ENCODE measurements around the gene NES. TPM values are rescaled to one million over a fixed set of nuclear protein-coding genes. Genes with fewer than 3 reads are reported as not detected.
A peak's percentile ranks its signal among the peaks of the same experiment; 100 is the strongest.

Gene NES, protein sequence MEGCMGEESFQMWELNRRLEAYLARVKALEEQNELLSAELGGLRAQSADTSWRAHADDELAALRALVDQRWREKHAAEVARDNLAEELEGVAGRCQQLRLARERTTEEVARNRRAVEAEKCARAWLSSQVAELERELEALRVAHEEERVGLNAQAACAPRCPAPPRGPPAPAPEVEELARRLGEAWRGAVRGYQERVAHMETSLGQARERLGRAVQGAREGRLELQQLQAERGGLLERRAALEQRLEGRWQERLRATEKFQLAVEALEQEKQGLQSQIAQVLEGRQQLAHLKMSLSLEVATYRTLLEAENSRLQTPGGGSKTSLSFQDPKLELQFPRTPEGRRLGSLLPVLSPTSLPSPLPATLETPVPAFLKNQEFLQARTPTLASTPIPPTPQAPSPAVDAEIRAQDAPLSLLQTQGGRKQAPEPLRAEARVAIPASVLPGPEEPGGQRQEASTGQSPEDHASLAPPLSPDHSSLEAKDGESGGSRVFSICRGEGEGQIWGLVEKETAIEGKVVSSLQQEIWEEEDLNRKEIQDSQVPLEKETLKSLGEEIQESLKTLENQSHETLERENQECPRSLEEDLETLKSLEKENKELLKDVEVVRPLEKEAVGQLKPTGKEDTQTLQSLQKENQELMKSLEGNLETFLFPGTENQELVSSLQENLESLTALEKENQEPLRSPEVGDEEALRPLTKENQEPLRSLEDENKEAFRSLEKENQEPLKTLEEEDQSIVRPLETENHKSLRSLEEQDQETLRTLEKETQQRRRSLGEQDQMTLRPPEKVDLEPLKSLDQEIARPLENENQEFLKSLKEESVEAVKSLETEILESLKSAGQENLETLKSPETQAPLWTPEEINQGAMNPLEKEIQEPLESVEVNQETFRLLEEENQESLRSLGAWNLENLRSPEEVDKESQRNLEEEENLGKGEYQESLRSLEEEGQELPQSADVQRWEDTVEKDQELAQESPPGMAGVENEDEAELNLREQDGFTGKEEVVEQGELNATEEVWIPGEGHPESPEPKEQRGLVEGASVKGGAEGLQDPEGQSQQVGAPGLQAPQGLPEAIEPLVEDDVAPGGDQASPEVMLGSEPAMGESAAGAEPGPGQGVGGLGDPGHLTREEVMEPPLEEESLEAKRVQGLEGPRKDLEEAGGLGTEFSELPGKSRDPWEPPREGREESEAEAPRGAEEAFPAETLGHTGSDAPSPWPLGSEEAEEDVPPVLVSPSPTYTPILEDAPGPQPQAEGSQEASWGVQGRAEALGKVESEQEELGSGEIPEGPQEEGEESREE (N-terminal part only)
- under 1 TPM in 1 of 2 donors, not detected in 1; 0.05 TPM for total RNA-seq

DNA sequence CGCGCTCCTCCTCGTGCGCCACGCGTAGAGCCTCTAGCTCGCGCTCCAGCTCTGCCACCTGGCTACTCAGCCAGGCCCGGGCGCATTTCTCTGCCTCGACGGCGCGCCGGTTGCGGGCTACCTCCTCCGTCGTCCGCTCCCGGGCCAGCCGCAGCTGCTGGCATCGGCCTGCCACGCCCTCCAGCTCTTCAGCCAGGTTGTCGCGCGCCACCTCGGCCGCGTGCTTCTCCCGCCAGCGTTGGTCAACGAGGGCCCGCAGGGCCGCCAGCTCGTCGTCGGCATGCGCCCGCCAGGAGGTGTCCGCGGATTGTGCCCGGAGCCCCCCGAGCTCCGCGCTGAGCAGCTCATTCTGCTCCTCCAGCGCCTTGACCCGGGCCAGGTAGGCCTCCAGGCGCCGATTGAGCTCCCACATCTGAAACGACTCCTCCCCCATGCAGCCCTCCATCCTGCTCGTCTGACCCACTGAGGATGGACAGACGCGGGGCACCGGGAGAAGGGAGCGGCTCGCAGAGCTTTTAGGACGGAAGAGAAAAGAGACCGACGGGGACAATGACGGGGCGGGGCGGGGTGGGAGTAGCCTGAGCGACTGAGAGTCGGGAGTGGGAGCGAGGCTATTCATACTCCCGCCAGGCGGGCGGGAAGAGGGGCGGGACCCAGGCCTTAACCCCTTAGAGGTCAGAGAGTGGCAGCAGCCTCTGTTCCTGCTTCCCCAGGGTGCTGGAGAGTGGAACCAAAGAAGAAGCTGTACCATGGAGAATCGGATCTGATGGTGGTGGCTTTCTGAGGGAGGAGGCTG, at the start of gene NES:
NES (minus strand) TSS at position 588 of the 796 bp plus-strand sequence; CDS start at position 445, 143 bp downstream.
- H3K36me3 Mint-ChIP-seq (ENCODE audit: insufficient read depth in 2 of 2): no peaks in the 10 kb centered on the region
- peak within 1 kb of the TSS; percentile 54 to 57 for H3K4me3 Mint-ChIP-seq
- peaks cover 70% of the 10 kb centered on the region for H3K27me3 Mint-ChIP-seq (ENCODE audit: low read depth)
- peaks cover 16% of the 10 kb centered on the region for H3K4me1 Mint-ChIP-seq (ENCODE audit: low read depth)
- H3K9me3 Mint-ChIP-seq: no peaks in the 10 kb centered on the region
- ATAC-seq (replicated peaks in 1 of 2) (no peak), DNase-seq (no peak)
- peak within 1 kb of the TSS; percentile 11 for H3K27ac Mint-ChIP-seq

DNA sequence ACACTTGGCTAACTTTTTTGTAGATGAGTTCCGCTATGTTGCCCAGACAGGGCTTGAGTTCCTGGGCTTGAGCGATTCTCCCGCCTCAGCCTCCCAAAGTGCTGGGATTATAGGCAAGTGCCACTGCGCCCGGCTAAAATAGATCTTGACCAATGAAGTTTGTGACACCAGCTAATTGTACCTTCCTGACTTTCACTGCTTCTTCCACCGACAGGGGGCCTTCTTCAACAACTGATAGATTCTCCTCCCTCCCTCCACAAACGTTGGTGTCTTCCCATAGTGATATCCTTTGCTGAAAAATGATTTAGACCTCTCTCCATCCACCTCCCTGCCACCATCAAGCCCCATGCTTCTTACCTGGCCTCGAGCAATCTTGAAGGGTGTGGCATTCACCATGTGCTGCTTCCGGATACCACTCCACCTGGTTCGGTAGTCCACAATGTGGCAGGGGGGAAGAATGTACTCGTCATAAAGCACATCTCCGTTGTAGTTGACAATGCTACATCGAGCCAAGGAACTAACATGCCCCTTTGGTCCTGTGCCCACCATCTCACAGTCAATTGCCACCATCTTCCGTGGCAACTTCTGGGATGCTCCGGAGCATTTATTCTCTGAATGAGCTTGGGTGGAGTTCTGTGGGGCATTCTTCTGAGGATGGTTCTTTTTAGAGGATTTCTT, 49.5 kb upstream of the NES start:
- Mint-ChIP-seq H3K27ac (peak overlapping the region; percentile 94), H3K27me3 (ENCODE audit: low read depth) (no peaks in the 10 kb centered on the region), H3K9me3 (no peaks in the 10 kb centered on the region), H3K4me3 (no peak overlapping the region), H3K4me1 (ENCODE audit: low read depth) (peaks cover 24% of the 10 kb centered on the region), H3K36me3 (ENCODE audit: insufficient read depth in 2 of 2) (peaks cover 10 to 29% of the 10 kb centered on the region in 2 donors)
- peak; percentile 67 for DNase-seq
- ATAC-seq (replicated peaks in 1 of 2): no peak

DNA sequence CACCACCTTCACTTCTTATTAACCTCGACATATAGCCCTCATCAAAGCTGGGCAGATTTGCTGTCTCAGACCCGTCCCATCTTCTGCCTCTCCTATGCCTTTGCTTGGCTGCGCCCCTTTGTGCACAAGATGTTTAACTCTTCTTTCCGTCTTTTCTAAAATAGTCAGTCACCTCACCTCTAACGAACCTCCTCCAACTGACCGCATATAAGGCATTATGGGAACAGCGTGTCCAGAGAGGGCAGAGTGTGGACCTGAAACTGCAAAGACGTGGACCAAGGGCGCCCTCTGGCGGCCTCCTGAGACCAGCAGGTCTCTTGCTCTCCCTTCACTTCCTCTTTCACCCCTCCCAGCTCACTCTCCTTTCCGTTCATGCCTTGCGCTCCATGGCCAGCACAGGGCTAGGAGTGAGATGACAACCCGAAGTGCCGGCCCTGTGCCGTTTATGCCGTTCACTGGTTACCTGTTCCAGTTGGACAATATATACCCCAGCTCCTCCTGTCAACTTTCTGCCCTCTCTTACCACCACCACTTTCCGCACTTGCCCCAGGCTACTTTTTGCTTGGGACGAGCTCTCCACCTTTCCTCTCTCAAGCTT, 48.6 kb upstream of the NES start:
- DNase-seq: peak; percentile 83 to 89
- Mint-ChIP-seq H3K9me3 (no peaks in the 10 kb centered on the region), H3K4me3 (no peak overlapping the region), H3K27me3 (ENCODE audit: low read depth) (no peaks in the 10 kb centered on the region), H3K4me1 (ENCODE audit: low read depth) (peaks cover 27% of the 10 kb centered on the region), H3K36me3 (ENCODE audit: insufficient read depth in 2 of 2) (peaks cover 13 to 27% of the 10 kb centered on the region in 2 donors), H3K27ac (no peak overlapping the region)
- peak; percentile 22 to 40 for ATAC-seq (replicated peaks in 1 of 2)

DNA sequence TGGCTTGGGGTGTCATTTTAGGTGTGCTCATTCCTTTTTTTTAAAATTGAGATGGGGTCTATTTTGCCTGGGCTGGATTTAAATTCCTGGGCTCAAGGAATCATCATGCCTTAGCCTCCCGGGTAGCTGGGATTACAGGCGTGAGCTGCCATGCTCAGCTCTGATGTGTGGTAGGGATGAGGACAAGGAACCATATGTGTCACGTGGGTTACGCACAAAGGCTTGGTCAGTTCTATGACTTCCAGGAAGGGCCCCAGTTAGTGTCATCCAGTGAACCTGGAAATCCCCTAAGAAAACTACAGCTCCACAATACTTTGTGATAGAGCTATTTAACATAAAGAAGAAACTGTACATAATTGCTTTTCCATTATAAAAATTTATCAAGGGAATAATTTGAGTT, 44.3 kb upstream of the NES start:
- ATAC-seq (replicated peaks in 1 of 2): peak; percentile 65 to 83
- Mint-ChIP-seq H3K27ac (peak overlapping the region; percentile 96), H3K4me1 (ENCODE audit: low read depth) (peaks cover 25% of the 10 kb centered on the region), H3K4me3 (peak overlapping the region in 1 of 2 donors; percentile 60), H3K9me3 (no peaks in the 10 kb centered on the region), H3K36me3 (ENCODE audit: insufficient read depth in 2 of 2) (peaks cover 10 to 21% of the 10 kb centered on the region in 2 donors), H3K27me3 (ENCODE audit: low read depth) (no peaks in the 10 kb centered on the region)
- DNase-seq: peak; percentile 43 to 53

DNA sequence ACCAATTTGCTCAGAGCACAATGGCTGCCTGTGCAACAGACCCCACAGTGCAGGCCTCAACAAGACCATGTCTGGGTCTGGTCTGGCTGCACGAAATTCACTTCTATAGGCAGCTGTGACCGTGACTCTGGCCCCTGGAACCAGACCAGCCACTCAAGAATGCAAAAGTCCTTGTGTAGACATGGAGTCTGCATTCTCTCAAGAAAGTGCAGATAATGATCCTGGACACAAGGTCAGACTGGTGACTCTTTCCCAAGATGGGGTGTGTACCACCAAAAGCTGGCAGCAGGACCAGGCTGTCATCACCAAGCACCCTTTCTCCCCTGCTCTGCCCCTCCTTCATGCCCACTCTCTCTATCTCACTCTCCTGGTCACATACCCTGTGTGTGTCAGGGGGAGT, 43.9 kb upstream of the NES start:
- Mint-ChIP-seq H3K27ac (peak overlapping the region; percentile 96), H3K9me3 (no peaks in the 10 kb centered on the region), H3K4me1 (ENCODE audit: low read depth) (peaks cover 25% of the 10 kb centered on the region), H3K27me3 (ENCODE audit: low read depth) (no peaks in the 10 kb centered on the region), H3K36me3 (ENCODE audit: insufficient read depth in 2 of 2) (peaks cover 10 to 21% of the 10 kb centered on the region in 2 donors), H3K4me3 (peak overlapping the region in 1 of 2 donors; percentile 60)
- DNase-seq: no peak
- ATAC-seq (replicated peaks in 1 of 2): peak; percentile 33 to 38

DNA sequence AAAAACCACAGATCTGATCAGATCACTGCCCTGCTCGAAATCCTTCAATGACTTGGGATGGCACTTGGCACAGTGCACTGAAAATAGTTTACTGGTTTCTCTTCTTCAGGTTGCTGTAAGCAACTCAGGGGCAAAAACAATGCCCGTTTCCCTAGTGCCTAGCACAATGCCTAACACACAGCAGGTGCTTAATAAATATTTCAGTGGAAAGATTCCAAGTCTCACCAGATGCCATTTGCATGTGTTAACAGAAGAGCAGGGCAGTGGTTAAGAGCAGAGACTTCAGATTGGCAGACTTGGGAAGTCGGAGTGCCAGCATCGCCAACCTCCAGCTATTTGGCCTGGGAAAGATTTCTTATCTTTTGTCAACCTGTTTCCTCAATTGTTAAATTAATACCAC, 40.1 kb upstream of the NES start:
- H3K27me3 Mint-ChIP-seq (ENCODE audit: low read depth): no peaks in the 10 kb centered on the region
- no peak overlapping the region for H3K27ac Mint-ChIP-seq
- H3K36me3 Mint-ChIP-seq (ENCODE audit: insufficient read depth in 2 of 2): peaks cover 3 to 5% of the 10 kb centered on the region in 2 donors

DNA sequence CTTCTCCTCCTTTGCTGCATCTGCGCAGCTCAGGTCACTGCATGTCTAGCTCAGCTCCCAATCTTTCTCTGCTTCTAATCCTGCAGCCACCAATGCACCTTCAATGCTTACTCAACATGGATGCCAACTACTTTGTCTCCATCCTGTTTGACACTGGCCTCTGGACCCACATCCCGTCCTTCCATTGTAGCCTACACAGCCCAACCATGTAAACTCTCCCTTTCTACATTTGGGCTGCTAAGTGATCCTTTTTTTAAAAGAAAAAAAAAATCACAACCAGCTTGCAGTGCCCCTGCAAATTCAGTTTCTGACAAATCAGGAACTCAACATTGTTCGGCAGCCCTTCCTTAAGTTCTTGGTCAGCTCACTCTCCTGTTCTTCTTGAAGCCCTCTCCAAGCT, 37.6 kb upstream of the NES start:
- Mint-ChIP-seq H3K27ac (no peak overlapping the region), H3K36me3 (ENCODE audit: insufficient read depth in 2 of 2) (peaks cover 0 to 2% of the 10 kb centered on the region in 2 donors), H3K9me3 (no peaks in the 10 kb centered on the region), H3K4me3 (no peak overlapping the region), H3K27me3 (ENCODE audit: low read depth) (no peaks in the 10 kb centered on the region), H3K4me1 (ENCODE audit: low read depth) (peaks cover 4% of the 10 kb centered on the region)
- DNase-seq (no peak), ATAC-seq (replicated peaks in 1 of 2) (no peak)

More for the DNA sequence above, 40.1 kb upstream of the NES start:
- Mint-ChIP-seq H3K9me3 (no peaks in the 10 kb centered on the region), H3K4me1 (ENCODE audit: low read depth) (peaks cover 21% of the 10 kb centered on the region), H3K4me3 (no peak overlapping the region)
- DNase-seq (no peak), ATAC-seq (replicated peaks in 1 of 2) (no peak)

DNA sequence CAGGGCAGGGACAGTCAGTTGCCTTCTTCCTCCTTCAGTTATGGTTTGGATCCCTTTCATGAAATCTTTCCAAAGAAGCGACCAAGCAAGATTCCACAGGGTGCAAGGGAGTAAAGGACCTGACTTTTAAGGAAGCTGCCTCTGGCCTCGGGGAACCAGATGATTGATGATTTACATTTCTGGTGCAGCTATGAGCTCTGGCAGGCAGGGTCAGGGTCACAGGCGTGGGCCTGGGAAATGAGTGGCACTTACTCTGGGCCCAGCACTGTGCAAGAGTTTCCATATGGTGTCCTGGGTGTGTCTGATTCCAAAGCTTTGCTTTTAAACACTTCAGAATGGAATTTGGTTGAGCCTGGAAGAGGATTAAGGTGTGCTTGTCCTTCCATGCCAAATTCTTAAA, 35.4 kb upstream of the NES start:
- Mint-ChIP-seq H3K9me3 (no peaks in the 10 kb centered on the region), H3K36me3 (ENCODE audit: insufficient read depth in 2 of 2) (peaks cover 0 to 1% of the 10 kb centered on the region in 2 donors), H3K4me3 (no peak overlapping the region), H3K27ac (no peak overlapping the region), H3K27me3 (ENCODE audit: low read depth) (peaks cover under 1% of the 10 kb centered on the region), H3K4me1 (ENCODE audit: low read depth) (no peaks in the 10 kb centered on the region)
- DNase-seq (no peak), ATAC-seq (replicated peaks in 1 of 2) (no peak)

DNA sequence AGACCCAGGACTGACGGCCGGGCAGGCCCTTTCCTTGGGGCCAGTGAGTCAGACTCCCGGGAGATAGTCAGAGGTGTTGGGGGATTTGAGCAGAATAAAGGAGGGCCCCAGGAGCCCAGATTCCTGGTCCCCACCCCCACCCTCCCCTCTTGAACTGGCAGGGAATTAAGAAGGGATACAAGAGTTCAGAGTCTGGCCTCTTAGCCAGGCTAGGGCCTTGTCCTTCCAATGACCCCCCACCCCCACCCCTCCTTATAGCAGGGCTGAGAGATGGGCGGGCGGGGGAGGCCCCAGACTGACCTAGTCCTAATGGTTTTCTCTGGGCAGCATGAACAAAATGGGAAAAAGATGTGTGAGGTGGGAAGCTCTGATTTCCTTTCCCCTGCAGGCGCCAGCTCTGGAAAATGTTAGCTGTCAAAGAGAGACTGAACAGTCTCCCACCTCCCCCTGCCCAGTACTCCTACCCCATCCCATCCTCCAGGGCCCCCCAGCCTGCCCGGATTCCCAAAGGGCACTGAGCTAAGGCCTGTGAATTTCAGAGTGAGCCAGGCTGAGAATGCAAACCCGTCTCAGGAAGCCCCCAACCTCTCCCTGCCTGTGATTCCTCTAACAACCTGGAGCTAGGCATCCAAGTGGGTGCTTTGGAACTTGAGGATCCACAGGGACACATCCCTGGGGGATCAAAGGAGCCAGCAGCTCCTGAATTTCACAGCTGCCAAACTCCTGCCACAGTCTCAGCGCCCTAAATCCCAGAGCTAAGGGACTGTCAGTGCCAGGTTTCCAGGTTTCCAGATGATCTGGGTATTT, 34.0 kb upstream of the NES start:
- Mint-ChIP-seq H3K27me3 (ENCODE audit: low read depth) (peaks cover 13% of the 10 kb centered on the region), H3K36me3 (ENCODE audit: insufficient read depth in 2 of 2) (no peaks in the 10 kb centered on the region), H3K4me3 (no peak overlapping the region), H3K9me3 (no peaks in the 10 kb centered on the region), H3K27ac (no peak overlapping the region), H3K4me1 (ENCODE audit: low read depth) (peaks cover 7% of the 10 kb centered on the region)
- ATAC-seq (replicated peaks in 1 of 2) (no peak), DNase-seq (no peak)

DNA sequence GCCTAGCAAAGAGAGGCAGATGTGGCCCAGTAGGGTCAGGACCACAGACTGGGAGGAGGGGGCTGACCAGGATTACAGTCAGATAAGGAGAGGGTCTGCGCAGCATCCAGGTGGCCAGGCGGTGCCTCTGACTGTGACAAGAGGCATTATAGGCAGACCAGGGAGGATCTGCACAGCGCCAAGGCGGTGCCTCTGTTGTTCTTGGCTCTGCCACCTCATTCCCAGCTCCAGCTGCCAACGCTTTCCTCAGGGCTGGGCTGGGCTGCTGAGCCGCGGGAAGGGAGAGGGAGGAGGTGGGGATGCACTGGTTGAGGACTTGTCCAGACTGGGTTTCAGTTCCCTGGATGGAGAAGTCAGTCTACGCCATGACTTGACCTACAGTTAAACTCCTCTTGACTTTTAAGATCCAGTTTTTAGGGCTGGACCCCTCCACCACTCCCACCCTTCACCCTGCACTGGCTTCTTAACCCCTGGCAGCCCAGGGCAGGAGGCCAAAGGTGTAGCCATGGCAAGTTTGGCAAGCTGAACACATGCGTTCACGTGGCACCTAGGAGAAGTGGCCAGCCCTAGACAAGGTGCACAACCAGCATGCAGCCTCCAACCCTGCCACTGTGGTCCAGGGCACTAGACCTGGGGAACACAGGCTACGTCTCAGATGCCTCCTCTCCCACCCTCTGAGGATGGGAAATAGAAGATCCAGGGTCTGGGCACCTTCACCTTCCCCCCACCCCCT, 32.7 kb upstream of the NES start:
- DNase-seq: no peak
- ATAC-seq (replicated peaks in 1 of 2): no peak
- Mint-ChIP-seq H3K4me3 (no peak overlapping the region), H3K27me3 (ENCODE audit: low read depth) (peaks cover 24% of the 10 kb centered on the region), H3K36me3 (ENCODE audit: insufficient read depth in 2 of 2) (no peaks in the 10 kb centered on the region), H3K4me1 (ENCODE audit: low read depth) (peaks cover 20% of the 10 kb centered on the region), H3K27ac (no peak overlapping the region), H3K9me3 (no peaks in the 10 kb centered on the region)

Data from activated T-cell treated with anti-CD3 and anti-CD28 coated beads, Interleukin-2, amount 50 U/mL, for 72 hours (primary cell).